Measurements from ENCODE around the gene TRPV3. TPM values are rescaled to one million over a fixed set of nuclear protein-coding genes. Genes with fewer than 3 reads are reported as not detected.
"Not testable (repeated sequence)": the region's sequence is repeated elsewhere in the genome, so short reads cannot be mapped to it uniquely, and the experiment has no call there.

TRPV3 gene
- total RNA-seq, 2 experiments from 2014 or later = 0.25 to 0.67 TPM

DNA sequence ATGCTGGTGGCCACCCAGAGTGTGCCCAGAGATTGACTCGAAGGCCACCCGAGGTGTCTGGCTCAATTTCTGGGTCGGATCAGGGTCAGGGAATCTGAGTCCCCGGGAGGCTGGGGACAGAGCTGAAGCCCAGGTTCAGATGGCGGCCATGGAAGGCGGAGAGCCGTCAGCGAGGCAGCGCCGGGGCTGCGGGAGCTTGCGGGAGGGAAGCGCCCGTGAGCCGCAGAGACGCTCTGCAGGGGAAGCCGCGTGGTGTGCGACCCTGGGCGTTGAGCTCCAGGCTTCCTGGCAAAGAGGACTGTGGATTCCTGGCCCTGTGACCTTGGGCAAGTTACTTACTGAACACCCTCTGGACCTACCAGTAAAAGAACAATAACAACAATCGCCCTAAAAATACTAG is 85.5 kb downstream of the TRPV3 start:
- H3K27me3 Mint-ChIP-seq = peaks cover 2% of the 10 kb centered on the region
- peaks cover 3% of the 10 kb centered on the region for H3K4me1 Mint-ChIP-seq (ENCODE audit: low read depth)
- H3K4me3 Mint-ChIP-seq = no peak overlapping the region
- intact Hi-C loops (cut with micrococcal nuclease) = no loop called here
- H3K36me3 Mint-ChIP-seq (ENCODE audit: low read depth) = no peaks in the 10 kb centered on the region
- TF ChIP-seq, protein P1, sequence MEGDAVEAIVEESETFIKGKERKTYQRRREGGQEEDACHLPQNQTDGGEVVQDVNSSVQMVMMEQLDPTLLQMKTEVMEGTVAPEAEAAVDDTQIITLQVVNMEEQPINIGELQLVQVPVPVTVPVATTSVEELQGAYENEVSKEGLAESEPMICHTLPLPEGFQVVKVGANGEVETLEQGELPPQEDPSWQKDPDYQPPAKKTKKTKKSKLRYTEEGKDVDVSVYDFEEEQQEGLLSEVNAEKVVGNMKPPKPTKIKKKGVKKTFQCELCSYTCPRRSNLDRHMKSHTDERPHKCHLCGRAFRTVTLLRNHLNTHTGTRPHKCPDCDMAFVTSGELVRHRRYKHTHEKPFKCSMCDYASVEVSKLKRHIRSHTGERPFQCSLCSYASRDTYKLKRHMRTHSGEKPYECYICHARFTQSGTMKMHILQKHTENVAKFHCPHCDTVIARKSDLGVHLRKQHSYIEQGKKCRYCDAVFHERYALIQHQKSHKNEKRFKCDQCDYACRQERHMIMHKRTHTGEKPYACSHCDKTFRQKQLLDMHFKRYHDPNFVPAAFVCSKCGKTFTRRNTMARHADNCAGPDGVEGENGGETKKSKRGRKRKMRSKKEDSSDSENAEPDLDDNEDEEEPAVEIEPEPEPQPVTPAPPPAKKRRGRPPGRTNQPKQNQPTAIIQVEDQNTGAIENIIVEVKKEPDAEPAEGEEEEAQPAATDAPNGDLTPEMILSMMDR (IDR thresholded peaks at IDR 0.05) = no peak
- ChIA-PET POLR2A (no interaction called here), CTCF (no interaction called here)
- DNase-seq (no peak), ATAC-seq (no peak)
- no peak overlapping the region for H3K27ac Mint-ChIP-seq
- no peaks in the 10 kb centered on the region for H3K9me3 Mint-ChIP-seq

GRCh38 chr17:3471599-3471998 is 86.0 kb downstream of the TRPV3 start, which contains the start of gene SPATA22:
SPATA22 (minus strand) TSS chr17:3471819; CDS start chr17:3469325, 2,494 bp downstream.
- Mint-ChIP-seq H3K27ac (no peak within 1 kb of the TSS), H3K27me3 (peaks cover 3% of the 10 kb centered on the region), H3K4me1 (ENCODE audit: low read depth) (peaks cover 3% of the 10 kb centered on the region), H3K36me3 (ENCODE audit: low read depth) (no peaks in the 10 kb centered on the region), H3K9me3 (no peaks in the 10 kb centered on the region), H3K4me3 (no peak within 1 kb of the TSS)
- ChIA-PET POLR2A (no interaction called here), CTCF (no interaction called here)
- ATAC-seq = no peak
- TF ChIP-seq, protein P1 (IDR thresholded peaks at IDR 0.05) = no peak
- DNase-seq = no peak
- intact Hi-C loops (cut with micrococcal nuclease) = no loop called here

GRCh38 chr17:3469529-3469928 is 88.1 kb downstream of the TRPV3 start:
- H3K9me3 Mint-ChIP-seq = no peaks in the 10 kb centered on the region
- POLR2A ChIA-PET = no interaction called here
- DNase-seq (no peak), ATAC-seq (no peak)
- TF ChIP-seq, protein P1 (IDR thresholded peaks at IDR 0.05) = no peak
- H3K4me3 Mint-ChIP-seq = no peak overlapping the region
- CTCF ChIA-PET = no interaction called here
- intact Hi-C loops (cut with micrococcal nuclease) = no loop called here
- no peaks in the 10 kb centered on the region for H3K4me1 Mint-ChIP-seq (ENCODE audit: low read depth)
- no peaks in the 10 kb centered on the region for H3K36me3 Mint-ChIP-seq (ENCODE audit: low read depth)
- no peak overlapping the region for H3K27ac Mint-ChIP-seq
- peaks cover 3% of the 10 kb centered on the region for H3K27me3 Mint-ChIP-seq

DNA sequence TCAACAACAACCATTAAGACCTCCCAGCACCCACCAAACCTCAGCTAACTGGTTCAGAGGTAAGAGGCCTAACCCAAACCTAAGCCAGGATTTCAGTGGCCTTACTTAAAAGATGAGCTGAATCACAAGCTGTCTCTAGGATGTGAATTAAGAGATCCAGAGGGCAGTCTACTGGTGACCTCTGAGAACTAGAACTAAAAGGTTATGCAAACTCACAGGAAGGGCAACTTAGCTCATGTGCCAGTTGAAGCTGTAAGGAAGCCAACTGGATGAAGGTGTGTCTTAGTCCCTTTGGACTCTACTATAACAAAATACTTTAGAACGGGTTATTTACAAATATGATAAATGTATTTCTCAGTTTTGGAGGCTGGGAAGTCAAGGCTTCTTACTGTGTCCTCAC is 91.3 kb downstream of the TRPV3 start:
- H3K9me3 Mint-ChIP-seq; DNase-seq; H3K36me3 Mint-ChIP-seq (ENCODE audit: low read depth); H3K27me3 Mint-ChIP-seq; H3K27ac Mint-ChIP-seq; H3K4me3 Mint-ChIP-seq; intact Hi-C loops (cut with micrococcal nuclease); POLR2A ChIA-PET; H3K4me1 Mint-ChIP-seq (ENCODE audit: low read depth); ATAC-seq: not testable (repeated sequence)
- CTCF ChIA-PET = interaction anchor here (0.9 kb wide), 1 partner anchor 20 kb away, joined by 3 read pairs; no protein-coding TSS in a partner anchor

Other genes with a start within 250 kb of the TRPV3 start
- gene OR3A2, start 171.5 kb downstream of the TRPV3 start, total RNA-seq = 1 to 10 TPM; 1.8 to 2.7 TPM
- gene OR1E1, start 159.4 kb downstream of the TRPV3 start, total RNA-seq = not detected
- not detected for gene OR3A3, start 146.4 kb downstream of the TRPV3 start, total RNA-seq
- gene OR1E2, start 124.0 kb downstream of the TRPV3 start, total RNA-seq = not detected
- not detected for gene SPATA22, start 86.0 kb downstream of the TRPV3 start, total RNA-seq
- not detected for gene ASPA, start 81.8 kb downstream of the TRPV3 start, total RNA-seq
- 1 to 10 TPM; 2.1 to 2.7 TPM for gene TRPV1, start 51.6 kb upstream of the TRPV3 start, total RNA-seq
- 10 to 100 TPM; 10.0 TPM for gene SHPK, start 78.4 kb upstream of the TRPV3 start, total RNA-seq
- gene CTNS, start 78.9 kb upstream of the TRPV3 start, total RNA-seq = 1 to 10 TPM; 6.4 to 9.3 TPM
- 10 to 100 TPM; 14.3 to 15.1 TPM for gene TAX1BP3, start 110.8 kb upstream of the TRPV3 start, total RNA-seq
- 10 to 100 TPM; 50.8 to 58.7 TPM for gene EMC6, start 111.0 kb upstream of the TRPV3 start, total RNA-seq
- 10 to 100 TPM; 35.7 to 39.5 TPM for gene P2RX5, start 138.3 kb upstream of the TRPV3 start, total RNA-seq
- gene HASPIN, start 166.1 kb upstream of the TRPV3 start, total RNA-seq = 10 to 100 TPM; 20.7 to 21.3 TPM
- 10 to 100 TPM; 31.8 to 32.4 TPM for gene ITGAE, start 243.4 kb upstream of the TRPV3 start, total RNA-seq

All from activated CD8-positive, alpha-beta T cell treated with anti-CD3 and anti-CD28 coated beads for 36 hours (primary cell).